Measurements from ENCODE around the gene GLB1L2.
A peak's percentile ranks its signal among the peaks of the same experiment; 100 is the strongest.
"Not testable (repeated sequence)": the region's sequence is repeated elsewhere in the genome, so short reads cannot be mapped to it uniquely, and the experiment has no call there.

Gene GLB1L2, protein sequence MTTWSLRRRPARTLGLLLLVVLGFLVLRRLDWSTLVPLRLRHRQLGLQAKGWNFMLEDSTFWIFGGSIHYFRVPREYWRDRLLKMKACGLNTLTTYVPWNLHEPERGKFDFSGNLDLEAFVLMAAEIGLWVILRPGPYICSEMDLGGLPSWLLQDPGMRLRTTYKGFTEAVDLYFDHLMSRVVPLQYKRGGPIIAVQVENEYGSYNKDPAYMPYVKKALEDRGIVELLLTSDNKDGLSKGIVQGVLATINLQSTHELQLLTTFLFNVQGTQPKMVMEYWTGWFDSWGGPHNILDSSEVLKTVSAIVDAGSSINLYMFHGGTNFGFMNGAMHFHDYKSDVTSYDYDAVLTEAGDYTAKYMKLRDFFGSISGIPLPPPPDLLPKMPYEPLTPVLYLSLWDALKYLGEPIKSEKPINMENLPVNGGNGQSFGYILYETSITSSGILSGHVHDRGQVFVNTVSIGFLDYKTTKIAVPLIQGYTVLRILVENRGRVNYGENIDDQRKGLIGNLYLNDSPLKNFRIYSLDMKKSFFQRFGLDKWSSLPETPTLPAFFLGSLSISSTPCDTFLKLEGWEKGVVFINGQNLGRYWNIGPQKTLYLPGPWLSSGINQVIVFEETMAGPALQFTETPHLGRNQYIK

DNA sequence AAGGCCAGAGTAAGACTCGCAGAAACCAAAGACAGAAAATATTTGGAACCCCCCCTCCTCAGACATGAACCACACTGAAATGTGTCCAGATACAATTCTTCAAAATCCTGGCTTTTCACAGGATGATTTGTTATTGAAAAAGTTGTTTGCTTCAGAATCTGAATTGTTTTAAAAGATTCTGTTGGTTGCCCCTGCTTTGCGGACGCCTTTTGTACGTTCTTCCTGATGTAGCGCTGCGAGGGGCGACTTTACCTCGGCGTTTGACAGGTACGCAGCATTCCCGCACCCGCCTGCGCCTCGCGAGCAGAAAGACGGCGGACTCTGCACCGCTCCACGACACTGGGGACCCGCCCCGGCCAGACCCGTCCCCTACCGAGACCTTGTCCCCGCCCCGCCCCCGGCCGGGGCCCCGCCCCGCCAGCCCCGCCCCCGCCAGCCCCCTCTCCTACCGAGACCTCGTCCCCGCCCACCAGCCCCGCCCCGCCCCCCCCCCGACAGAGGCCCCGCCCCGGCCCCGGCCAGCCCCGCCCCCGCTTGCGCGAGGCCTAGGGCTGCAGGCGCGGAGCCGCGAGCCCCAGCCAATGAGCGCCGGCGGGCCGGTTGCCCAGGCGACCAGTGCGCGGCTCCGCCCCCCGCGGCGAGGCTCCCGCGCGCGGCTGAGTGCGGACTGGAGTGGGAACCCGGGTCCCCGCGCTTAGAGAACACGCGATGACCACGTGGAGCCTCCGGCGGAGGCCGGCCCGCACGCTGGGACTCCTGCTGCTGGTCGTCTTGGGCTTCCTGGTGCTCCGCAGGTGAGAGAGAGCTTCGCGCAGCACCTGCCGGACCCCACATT lies at the start of gene GLB1L2:
GLB1L2 (plus strand) TSS at position 635 of the 835 bp plus-strand sequence; CDS start at position 709, 74 bp downstream.
- DNase-seq (ENCODE audit: extremely low read depth in 1 of 2, low read depth in 1 of 2) = peak; percentile 42 to 73

DNA sequence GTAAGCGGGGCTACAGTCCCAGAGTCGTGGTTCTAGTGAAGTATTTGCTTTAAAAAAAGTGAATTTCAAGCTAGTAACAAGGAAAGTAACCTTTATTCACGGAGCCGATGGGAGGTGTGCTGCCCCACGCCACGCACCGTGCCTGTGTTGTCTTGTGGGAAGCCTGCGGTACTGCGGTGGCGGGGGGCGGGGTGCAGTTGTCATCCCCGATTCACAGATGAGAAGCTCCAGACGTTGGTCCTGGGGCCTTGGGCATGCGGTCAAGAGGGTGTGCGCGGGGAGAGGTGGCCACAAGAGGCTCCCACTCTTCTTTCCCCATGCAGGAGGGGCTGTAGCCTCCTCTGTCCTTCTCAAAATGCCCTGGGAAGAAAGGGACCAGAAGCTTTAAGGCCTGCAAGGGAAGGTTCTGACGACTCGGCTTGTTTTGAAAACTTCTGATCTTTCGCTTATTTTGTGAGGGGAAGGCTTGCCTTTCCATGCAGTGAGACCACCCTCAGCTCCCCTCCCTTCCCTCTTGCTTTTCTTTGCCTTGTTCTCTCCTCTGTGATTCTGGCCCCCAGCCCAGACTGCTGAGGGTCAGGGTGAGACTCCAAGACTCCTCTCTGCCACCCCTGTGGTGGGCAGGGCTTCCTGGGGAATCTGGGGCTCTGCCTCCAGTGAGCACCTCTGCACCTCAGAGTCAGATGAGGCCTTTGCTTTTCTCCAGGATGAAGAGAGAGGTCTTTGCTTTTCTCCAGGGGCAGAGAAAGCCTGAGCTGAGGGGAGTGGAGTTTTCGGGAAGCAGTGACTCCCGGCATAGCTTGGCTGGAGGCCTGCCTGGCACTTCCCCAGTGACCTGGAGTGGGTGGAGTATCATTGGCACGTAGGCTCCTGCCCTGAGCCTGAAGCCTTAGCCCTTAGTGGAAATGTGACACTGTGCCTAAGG lies 49.4 kb upstream of the GLB1L2 start:
- DNase-seq (ENCODE audit: extremely low read depth in 1 of 2, low read depth in 1 of 2) = no peak

DNA sequence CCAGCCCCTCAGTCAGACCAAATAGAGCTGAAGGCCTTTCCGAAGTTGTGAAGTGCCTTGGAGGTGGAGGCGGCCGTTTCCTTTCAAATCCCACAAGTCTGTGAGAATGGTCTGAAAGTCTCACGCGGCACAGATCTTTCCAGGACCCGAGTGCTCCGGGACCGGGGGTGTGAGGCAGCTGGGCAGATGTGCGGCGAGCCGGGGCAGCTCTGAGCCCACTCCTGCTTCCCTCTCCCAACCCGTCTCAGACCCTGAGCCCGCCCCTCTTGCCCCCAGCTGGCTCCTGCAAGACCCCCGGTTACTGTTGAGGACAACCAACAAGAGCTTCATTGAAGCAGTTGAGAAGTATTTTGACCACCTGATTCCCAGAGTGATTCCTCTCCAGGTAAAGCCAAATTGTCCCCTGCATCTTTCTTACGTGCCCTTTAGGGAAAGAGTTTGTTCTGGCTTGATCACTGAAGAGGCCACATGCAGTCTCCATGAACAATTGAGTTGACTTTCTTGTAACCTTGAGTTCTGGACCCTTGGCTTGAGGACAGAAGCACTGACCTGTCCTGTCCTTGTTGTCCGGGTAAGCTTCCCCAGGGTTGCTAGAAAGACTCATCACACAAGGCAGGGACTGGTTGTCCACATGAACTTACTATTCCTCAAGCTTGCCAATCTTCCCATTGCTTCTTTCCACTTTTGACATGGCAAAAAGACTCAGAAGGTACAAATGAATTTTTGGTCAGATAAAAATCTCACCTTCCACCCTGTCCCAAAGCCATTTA lies 48.1 kb upstream of the GLB1L2 start:
- DNase-seq (ENCODE audit: extremely low read depth in 1 of 2, low read depth in 1 of 2) = no peak

DNA sequence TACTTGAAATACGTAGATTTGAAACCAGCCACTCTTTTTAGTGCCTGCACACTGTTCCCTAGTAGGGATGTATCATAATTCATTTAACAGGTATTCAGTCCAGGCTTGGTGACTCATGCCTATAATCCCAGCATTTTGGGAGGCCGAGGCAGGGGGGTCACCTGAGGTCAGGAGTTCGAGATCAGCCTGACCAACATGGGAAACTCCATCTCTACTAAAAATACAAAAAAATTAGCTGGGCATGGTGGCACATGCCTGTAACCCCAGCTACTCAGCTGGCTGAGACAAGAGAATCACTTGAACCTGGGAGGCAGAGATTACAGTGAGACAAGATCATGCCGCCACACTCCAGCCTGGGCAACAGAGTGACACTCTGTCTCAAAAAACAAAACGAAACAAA lies 47.4 kb upstream of the GLB1L2 start:
- DNase-seq (ENCODE audit: extremely low read depth in 1 of 2, low read depth in 1 of 2) = not testable (repeated sequence)

DNA sequence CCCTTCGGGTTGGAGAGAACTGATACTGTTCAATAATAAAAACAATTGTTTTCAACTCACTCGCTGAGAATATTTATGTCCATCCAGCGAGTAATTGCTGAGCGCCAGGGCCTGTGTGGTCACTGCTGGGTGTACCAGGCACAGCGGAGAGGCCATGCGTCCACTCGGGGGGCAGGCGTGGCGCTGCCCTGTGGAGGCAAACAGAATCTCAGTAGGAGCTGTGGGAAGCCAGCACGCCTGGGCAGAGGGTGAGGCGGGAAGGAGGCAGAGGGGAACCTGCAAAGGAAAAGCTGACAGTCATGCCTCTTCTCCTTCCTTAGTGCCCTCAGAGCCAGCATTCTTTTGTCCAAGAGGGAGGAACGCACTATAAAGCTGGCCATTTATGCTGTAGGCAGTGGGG lies 44.2 kb upstream of the GLB1L2 start:
- no peak for DNase-seq (ENCODE audit: extremely low read depth in 1 of 2, low read depth in 1 of 2)

DNA sequence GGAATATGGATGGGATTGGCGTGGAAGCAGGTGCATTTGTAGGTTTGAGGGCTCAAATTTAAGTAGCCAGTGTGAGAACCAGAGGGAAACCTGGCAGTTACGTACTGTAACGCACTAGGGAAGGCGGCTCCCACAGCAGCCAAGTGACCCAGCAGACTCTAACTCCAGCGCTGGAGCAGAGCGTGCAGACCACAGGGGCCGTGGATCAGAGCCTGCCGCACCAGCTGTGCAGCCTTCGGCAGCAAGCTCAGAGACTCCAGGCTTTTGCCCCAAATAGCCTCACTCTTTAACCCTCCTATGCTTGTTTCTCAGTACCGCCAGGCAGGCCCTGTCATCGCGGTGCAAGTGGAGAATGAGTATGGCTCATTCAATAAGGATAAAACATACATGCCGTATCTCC lies 43.3 kb upstream of the GLB1L2 start:
- DNase-seq (ENCODE audit: extremely low read depth in 1 of 2, low read depth in 1 of 2) = no peak

DNA sequence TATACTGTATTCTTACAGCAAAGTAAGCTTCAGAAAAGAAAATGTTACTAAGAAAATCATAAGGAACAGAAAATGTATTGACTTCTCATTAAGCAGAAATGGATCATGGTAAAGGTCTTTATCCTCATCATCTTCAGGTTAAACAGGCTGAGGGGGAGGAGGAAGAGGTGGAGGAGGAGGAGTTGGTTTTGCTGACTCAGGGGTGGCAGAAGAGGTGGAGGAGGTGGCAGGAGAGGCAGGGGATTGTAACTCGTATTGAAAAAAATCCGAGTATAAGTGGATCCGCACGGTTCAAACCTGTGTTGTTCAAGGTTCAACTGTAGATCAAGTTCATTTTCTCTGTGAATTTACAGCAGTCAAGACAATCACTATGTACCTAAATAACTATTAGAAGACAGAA lies 42.6 kb upstream of the GLB1L2 start:
- no peak for DNase-seq (ENCODE audit: extremely low read depth in 1 of 2, low read depth in 1 of 2)

DNA sequence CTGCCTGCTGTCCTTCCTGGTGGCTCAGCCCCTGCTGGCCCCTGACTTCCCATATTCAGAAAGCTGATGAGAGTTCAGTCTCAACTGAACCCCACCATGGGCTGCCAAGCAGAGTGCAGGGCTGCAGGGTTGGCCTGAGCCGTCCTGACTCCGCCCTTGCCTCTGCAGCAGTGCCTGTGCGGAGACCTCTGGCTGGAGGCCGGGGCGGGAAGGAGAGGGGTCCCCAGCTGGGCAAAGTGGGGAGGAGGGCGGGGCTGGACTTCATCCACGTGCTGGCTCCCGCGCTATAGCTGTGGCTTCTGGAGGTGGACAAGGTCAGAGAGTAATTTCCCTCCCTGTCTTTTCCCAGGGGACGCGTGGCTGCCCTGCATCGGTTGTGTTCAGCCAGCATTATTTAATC lies 42.0 kb upstream of the GLB1L2 start:
- DNase-seq (ENCODE audit: extremely low read depth in 1 of 2, low read depth in 1 of 2) = no peak

DNA sequence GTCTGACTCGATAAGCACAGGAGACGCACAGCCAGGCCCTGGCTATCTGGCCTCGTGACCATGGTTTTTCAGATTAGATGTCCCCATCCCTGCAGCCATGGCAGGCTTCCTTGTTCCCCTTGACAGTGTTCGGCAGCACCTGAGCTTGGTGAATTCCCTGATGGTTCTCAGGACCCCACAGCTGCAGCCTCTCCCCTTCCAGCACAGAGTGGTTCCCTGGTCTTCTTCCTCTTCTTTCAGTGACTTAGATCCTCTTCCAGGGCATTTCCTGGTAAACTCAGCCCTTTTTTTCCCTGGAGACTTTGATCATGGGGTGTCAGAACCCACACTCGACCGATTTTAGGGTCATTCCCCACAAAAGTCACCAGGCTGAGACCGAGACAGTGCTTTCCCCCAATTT lies 41.1 kb upstream of the GLB1L2 start:
- DNase-seq (ENCODE audit: extremely low read depth in 1 of 2, low read depth in 1 of 2) = no peak

DNA sequence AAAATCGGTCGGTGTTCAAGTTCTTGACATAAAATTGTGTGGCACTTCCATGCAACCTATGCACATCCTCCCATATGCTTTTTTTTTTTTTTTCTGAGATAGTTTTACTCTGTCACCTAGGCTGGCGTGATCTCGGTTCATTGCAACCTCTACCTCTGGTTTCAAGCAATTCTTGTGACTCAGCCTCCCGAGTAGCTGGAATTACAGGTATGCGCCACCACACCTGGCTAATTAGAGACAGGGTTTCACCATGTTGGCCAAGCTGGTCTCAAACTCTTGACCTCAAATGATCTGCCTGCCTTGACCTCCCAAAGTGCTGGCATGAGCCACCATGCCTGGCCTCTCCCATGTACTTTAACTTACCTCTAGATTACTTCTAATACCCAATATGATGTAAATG lies 40.6 kb upstream of the GLB1L2 start:
- DNase-seq (ENCODE audit: extremely low read depth in 1 of 2, low read depth in 1 of 2) = no peak

DNA sequence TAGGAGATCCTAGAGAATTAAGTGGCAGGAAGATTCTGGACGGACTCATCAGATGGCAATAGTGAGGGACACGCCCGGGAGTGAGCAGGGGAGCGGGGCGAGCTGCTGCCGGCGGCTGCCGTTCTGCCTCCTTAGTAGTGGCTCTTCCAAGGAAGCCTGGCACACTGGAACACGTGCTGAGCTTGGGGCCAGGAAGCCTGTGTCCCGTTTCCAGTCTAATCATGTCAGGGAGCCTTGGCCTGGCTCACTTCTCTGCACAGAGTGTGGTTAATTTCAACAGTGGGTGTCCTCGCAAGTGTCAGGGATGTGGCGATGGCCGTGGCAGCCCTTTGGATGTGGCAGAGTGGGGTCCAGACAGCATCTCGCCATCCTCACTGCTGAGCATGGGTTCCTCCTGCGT lies 39.1 kb upstream of the GLB1L2 start:
- no peak for DNase-seq (ENCODE audit: extremely low read depth in 1 of 2, low read depth in 1 of 2)

DNA sequence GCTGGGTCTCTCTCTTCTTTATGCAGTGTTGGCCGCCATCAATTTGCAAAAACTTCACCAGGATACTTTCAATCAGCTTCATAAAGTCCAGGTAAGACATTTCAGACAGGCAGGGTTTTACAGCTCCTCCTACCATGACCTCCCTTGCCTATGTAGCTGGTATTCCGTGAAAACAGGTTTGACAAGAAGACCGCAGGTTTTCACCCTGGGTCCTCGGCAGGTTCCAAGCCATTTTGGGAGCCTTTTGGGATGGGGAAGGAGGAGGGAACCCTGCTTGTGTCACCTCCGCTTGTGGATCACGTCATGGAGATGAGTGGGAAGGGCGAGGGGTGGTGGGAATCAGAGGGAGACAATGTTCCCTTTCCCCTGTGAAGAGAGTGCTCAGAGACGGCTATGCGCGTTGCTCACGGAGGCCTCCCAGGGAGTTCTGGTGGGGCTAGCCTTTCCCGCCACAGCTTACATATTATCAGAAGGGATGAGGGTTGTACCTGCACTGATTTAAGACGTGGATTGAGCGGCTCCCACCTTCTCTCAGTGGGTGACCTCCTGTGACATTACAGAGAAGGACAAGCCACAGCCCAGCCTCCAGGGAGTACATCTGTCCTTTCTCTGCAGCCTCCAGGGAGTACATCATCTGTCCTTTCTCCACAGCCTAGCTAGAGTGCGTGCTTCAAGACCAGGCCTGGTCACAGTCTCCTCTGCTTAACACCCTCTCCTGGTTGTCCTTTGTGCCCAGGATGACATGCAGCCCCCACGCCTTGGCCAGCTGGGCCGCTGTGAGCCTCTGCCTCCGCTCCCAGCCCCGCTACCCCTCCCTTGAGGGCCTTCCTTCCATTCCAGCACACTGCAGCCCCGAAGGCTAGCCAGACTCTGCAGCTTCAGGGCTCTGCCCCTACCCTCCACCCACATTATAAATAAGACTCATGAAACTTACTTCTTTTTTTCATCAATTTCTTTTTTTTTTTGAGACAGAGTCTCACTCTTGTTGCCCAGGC lies 38.4 kb upstream of the GLB1L2 start:
- no peak for DNase-seq (ENCODE audit: extremely low read depth in 1 of 2, low read depth in 1 of 2)

DNA sequence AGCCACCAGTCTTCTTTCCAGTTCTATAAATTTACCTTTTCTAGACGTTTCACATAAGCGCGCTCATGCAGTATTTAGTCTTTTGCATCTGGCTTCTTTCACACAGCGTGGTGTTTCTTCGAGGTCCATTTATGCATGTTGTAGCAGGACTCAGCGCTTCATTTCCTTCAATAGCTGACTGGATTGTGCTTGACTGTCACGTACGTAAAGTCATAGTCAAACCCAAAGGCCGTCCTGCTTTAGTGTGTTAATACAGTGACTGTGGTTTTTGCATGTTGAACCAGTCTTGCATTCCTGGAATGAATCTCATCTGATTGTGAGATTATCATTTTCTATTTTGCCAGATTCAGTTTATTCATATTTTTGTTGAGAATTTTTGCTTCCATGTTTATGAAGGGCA lies 37.1 kb upstream of the GLB1L2 start:
- DNase-seq (ENCODE audit: extremely low read depth in 1 of 2, low read depth in 1 of 2) = no peak

DNA sequence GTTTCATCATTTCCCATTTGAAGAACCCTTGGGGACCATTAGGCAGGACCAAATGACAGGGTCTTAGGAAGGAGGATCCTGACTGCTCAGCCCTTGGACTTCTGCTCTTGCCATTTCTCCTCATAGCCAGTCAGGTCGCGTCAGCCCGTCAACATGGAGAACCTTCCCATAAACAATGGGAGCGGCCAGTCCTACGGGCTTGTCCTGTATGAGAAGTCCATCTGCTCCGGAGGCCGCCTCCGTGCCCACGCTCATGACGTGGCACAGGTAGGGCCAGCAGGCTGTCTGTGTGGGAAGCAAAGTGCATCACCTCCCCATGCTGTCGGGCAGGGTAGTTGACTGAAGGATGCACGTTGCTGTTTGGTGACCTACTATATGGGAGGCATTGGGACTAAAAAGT lies 19.6 kb upstream of the GLB1L2 start:
- DNase-seq (ENCODE audit: extremely low read depth in 1 of 2, low read depth in 1 of 2) = no peak

DNA sequence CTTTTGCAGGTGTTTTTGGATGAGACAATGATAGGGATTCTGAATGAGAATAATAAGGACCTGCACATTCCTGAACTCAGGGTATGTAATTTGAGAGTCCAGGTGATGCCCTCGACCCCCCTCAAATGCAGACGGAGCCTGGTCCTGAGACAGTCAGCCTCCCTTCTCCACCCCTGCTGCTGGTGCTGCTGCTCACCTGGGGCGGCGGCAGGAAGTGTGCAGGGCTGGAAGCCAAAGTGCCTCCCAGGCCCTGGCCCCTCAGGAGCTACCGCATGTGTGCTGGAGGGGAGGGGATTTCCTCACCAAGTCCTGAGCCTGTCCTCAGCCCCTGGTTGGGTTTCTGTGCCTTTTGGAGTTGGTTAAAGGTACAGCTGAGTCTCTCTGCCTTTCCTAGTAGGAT lies 19.0 kb upstream of the GLB1L2 start:
- no peak for DNase-seq (ENCODE audit: extremely low read depth in 1 of 2, low read depth in 1 of 2)

DNA sequence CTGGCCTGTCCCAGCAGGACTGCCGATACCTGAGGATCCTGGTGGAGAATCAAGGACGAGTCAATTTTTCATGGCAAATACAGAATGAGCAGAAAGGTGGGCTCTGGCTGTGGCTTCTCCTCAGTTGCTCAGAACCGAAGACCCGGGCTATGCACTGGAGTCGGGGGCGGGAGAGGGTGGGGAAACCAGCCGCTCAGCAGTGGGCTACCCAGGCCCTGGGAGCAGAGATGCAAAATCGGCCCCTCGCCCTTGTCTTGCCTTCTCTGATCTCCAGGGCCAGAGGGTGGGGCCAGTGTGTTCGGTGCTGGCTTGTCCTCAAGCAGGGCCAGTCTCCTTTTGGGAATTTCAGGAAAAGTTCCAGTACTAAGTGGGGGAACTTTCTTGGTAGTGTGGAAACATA lies 18.4 kb upstream of the GLB1L2 start:
- no peak for DNase-seq (ENCODE audit: extremely low read depth in 1 of 2, low read depth in 1 of 2)

DNA sequence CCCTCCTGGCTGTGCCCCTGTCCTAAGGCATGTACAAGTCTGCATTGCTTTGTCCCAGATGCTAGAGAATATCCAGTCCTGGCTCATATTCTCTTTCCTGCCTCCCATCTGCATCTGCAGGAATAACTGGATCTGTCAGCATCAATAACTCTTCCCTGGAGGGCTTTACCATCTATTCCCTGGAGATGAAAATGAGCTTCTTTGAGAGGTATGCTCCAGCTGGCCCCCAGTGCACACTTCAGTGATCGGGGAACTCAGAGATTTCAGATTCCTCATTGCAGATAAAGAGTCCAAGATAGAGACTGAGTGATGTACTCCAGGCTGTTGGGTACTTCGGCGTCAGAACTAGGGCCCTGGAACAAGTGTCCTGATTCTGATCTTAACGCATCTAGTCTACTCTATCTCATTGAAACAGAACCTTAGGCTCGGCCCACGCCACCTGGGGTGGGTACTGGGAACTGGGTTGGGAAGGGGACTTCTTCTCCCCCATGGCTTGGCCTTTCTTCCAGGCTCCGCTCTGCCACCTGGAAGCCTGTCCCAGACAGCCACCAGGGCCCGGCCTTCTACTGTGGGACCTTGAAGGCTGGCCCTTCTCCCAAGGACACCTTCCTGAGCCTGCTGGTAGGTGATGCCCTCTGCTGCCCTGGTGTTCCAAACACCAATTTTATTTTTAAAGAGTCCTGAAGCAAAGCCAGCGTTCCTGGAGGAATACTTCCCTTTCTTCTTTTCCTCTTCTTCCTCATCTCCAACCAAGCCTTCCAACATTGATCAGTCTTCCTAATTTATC lies 17.8 kb upstream of the GLB1L2 start:
- no peak for DNase-seq (ENCODE audit: extremely low read depth in 1 of 2, low read depth in 1 of 2)

DNA sequence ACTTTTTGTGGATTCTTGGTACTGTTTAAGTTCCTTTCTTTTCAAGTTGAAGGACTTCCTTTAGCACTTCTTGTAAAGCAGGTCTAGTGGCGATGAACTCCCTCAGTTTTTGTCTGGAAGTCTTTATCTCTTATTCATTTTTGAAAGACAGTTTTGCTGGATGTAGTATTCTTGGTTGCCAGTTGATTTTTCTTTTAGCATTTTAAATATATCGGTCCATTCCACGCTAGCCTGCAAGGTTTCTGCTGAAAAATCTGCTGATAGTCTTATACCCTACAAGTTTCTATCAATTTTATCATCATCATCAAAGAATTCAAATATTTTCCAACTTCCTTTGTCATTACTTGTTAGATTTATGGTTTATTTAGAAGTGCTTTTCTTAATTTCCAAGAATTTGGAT lies 14.7 kb upstream of the GLB1L2 start:
- DNase-seq (ENCODE audit: extremely low read depth in 1 of 2, low read depth in 1 of 2) = no peak
